Colonic mucosa (tissue), 4 donors: ENCODE data around the gene GSN. TPM values are rescaled to one million over a fixed set of nuclear protein-coding genes. Genes with fewer than 3 reads are reported as not detected.

Experiments
- DNase-seq: peaks from one replicate; pipeline ENCODE4 v3.0.0-alpha.2; 2020
- H3K27ac ChIP-seq: fragments of 200-600 bp; one replicate; pipeline ENCODE4 v1.8.0; 2021
- H3K27me3 ChIP-seq: fragments of 200-600 bp; one replicate; pipeline ENCODE4 v1.8.0; 2021
- H3K36me3 ChIP-seq: fragments of 200-600 bp; one replicate; pipeline ENCODE4 v1.8.0; 2021
- H3K4me1 ChIP-seq: fragments of 200-600 bp; one replicate; pipeline ENCODE4 v1.8.0; 2021; ENCODE audit warnings: mild to moderate bottlenecking
- H3K4me3 ChIP-seq: fragments of 200-600 bp; one replicate; pipeline ENCODE4 v1.8.0; 2021
- H3K9ac ChIP-seq, 2 donors: one replicate each; pipeline ENCODE4 v1.7.0; 2013; ENCODE audit warnings: control low read depth in 2 of 2, low read depth in 2 of 2, low read length in 2 of 2
- H3K9me3 ChIP-seq: fragments of 200-600 bp; one replicate; pipeline ENCODE4 v1.8.0; 2021
- intact Hi-C: fragments of 100-400 bp; cut with DNase I; formaldehyde crosslinking; loops from one replicate; pipeline ENCODE4 v1.14.1; 2022
- total RNA-seq, 2 donors: library from RNA; stranded (reverse); fragmentation: NEBNext Ultra II Directional in 1 of 2; extraction: Animal tissue kit (Norgen Biotek cat#: 25700) in 1 of 2; gene quantifications; one replicate each; pipeline ENCODE4 v1.2.1, GENCODE V29; 2021
- TF ChIP-seq, protein P1 (sequence below): fragments of 200-600 bp; IDR thresholded peaks from one replicate; pipeline ENCODE4 v1.8.0; 2022; ENCODE audit warnings: antibody characterized with exemption, mild to moderate bottlenecking
- donor health status: healthy.
- donor health status: DM: no; HTN: no; CAD: no.
- donor health status: DM: no; HTN: no; CAD: no.

The GSN gene
- total RNA-seq, 2 donors from 2014 or later = 413 to 553 TPM

DNA sequence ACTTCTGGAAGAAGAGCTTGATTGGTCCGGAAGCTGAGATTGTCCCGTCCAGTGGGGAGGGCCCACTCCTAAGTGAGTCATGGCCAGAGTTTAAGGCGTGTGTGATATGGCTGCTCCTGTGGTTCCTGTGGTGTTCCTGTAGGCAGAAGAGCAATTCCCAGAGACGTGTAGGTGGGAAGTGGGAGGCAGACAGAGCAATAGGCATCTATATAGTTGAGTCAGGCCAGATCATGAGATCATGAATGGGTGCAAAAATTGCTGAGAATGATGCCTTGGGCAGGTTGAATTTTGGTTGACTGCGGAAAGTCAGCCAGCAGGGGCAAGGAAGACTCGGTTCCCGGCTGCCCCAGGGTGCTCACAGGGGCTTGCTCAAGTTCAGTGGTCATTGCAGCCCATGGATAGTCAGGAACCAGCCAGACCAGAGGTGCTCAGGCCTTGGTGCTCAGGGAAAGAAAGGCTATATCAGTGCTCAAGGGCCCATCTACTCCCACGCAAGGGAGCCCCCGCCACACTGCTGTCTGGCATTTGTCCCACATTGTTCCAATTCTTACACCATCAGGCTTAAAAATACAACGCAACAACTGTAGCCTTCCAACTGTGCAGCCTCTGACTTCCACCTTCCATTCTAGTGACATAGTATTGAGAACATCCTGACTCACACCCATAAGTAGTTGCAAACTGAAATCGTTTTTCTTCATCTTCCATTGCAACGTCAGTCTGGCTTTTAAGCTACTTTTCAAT lies 21.0 kb upstream of the GSN start:
- Histone ChIP-seq H3K9me3 (no peaks in the 10 kb centered on the region), H3K36me3 (no peaks in the 10 kb centered on the region), H3K27me3 (no peaks in the 10 kb centered on the region), H3K27ac (no peak overlapping the region), H3K4me1 (no peaks in the 10 kb centered on the region), H3K9ac (no peak overlapping the region), H3K4me3 (no peak overlapping the region)
- intact Hi-C loops = no loop called here
- no peak for DNase-seq
- TF ChIP-seq, protein P1, sequence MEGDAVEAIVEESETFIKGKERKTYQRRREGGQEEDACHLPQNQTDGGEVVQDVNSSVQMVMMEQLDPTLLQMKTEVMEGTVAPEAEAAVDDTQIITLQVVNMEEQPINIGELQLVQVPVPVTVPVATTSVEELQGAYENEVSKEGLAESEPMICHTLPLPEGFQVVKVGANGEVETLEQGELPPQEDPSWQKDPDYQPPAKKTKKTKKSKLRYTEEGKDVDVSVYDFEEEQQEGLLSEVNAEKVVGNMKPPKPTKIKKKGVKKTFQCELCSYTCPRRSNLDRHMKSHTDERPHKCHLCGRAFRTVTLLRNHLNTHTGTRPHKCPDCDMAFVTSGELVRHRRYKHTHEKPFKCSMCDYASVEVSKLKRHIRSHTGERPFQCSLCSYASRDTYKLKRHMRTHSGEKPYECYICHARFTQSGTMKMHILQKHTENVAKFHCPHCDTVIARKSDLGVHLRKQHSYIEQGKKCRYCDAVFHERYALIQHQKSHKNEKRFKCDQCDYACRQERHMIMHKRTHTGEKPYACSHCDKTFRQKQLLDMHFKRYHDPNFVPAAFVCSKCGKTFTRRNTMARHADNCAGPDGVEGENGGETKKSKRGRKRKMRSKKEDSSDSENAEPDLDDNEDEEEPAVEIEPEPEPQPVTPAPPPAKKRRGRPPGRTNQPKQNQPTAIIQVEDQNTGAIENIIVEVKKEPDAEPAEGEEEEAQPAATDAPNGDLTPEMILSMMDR = no peak

- Histone ChIP-seq H3K4me3 (no peak overlapping the region), H3K9me3 (no peaks in the 10 kb centered on the region), H3K9ac (no peak overlapping the region), H3K36me3 (no peaks in the 10 kb centered on the region), H3K27me3 (no peaks in the 10 kb centered on the region), H3K27ac (no peak overlapping the region), H3K4me1 (no peaks in the 10 kb centered on the region)
- DNase-seq = no peak
- TF ChIP-seq, protein P1 = no peak
- intact Hi-C loops = no loop called here
Observed at GRCh38 chr9:121249563-121249962, 18.4 kb upstream of the GSN start.

GRCh38 chr9:121252104-121252851 lies 15.7 kb upstream of the GSN start:
- no peak for DNase-seq
- TF ChIP-seq, protein P1 = no peak
- no peak overlapping the region for H3K9ac ChIP-seq
- no peaks in the 10 kb centered on the region for H3K27me3 ChIP-seq
- H3K27ac ChIP-seq = no peak overlapping the region
- no peaks in the 10 kb centered on the region for H3K4me1 ChIP-seq
- intact Hi-C loops = no loop called here
- no peak overlapping the region for H3K4me3 ChIP-seq
- no peaks in the 10 kb centered on the region for H3K9me3 ChIP-seq
- H3K36me3 ChIP-seq = no peaks in the 10 kb centered on the region

- H3K27me3 ChIP-seq = no peaks in the 10 kb centered on the region
- H3K9me3 ChIP-seq = no peaks in the 10 kb centered on the region
- no peaks in the 10 kb centered on the region for H3K36me3 ChIP-seq
- intact Hi-C loops = no loop called here
- no peak for DNase-seq
- TF ChIP-seq, protein P1 = no peak
- H3K4me3 ChIP-seq = no peak overlapping the region
- H3K27ac ChIP-seq = no peak overlapping the region
- H3K9ac ChIP-seq = no peak overlapping the region
- H3K4me1 ChIP-seq = no peaks in the 10 kb centered on the region
Observed at GRCh38 chr9:121253162-121253561, 14.8 kb upstream of the GSN start.

- Histone ChIP-seq H3K36me3 (no peaks in the 10 kb centered on the region), H3K9ac (no peak overlapping the region), H3K9me3 (no peaks in the 10 kb centered on the region), H3K27ac (no peak overlapping the region), H3K4me1 (no peaks in the 10 kb centered on the region), H3K4me3 (no peak overlapping the region), H3K27me3 (no peaks in the 10 kb centered on the region)
- no peak for DNase-seq
- TF ChIP-seq, protein P1 = no peak
- intact Hi-C loops = no loop called here
Observed at GRCh38 chr9:121253821-121254501, 14.0 kb upstream of the GSN start.
